NCI-H2029 treated with DMSO at 0.1 percent for 48 hours (cell line): ENCODE data around the gene DCTN1.

ENCODE experiments used
- DNase-seq: peaks from one replicate; lab custom pipeline; 2025; lab: John Stamatoyannopoulos, UW

The DCTN1 gene

GRCh38 chr2:74321737-74322136, 58.4 kb downstream of the DCTN1 start:
- no peak for DNase-seq

GRCh38 chr2:74317701-74318100, 62.4 kb downstream of the DCTN1 start:
- no peak for DNase-seq

GRCh38 chr2:74316627-74317295, 63.4 kb downstream of the DCTN1 start:
- DNase-seq = no peak

GRCh38 chr2:74314107-74314506, 66.0 kb downstream of the DCTN1 start:
- DNase-seq = no peak

- no peak for DNase-seq
These were observed 66.6 kb downstream of the DCTN1 start for GRCh38 chr2:74313497-74313896.

- no peak for DNase-seq
These were observed 67.2 kb downstream of the DCTN1 start for GRCh38 chr2:74312913-74313312.
